Vagina (tissue), 2 donors: Measurements from ENCODE around the gene TMED9.

Source experiments
- POLR2A ChIP-seq, 2 donors: fragments of 450-650 bp; IDR thresholded peaks; one replicate each; pipeline ENCODE4 v1.6.1; 2017; ENCODE audit warnings: antibody characterized with exemption in 2 of 2, mild to moderate bottlenecking in 2 of 2, moderate library complexity in 2 of 2
- POLR2AphosphoS5 ChIP-seq, 2 donors: sonication (generic); formaldehyde crosslinking; IDR thresholded peaks; one replicate each; pipeline ENCODE4 v1.9.0; 2017; ENCODE audit warnings: antibody characterized with exemption in 2 of 2, mild to moderate bottlenecking in 2 of 2, low read depth in 1 of 2; ENCODE audit not compliant: insufficient read depth in 1 of 2
- TF ChIP-seq, protein P1 (sequence below), 3 experiments: fragments of 450-650 bp in 2 of 3; fragments of 200-600 bp in 1 of 3; sonication (generic) in 1 of 3; IDR thresholded peaks; one replicate each; pipeline ENCODE4 v1.5.1; 2017 to 2019; ENCODE audit warnings: antibody characterized with exemption in 3 of 3, mild to moderate bottlenecking in 2 of 3, moderate library complexity in 2 of 3

DNA sequence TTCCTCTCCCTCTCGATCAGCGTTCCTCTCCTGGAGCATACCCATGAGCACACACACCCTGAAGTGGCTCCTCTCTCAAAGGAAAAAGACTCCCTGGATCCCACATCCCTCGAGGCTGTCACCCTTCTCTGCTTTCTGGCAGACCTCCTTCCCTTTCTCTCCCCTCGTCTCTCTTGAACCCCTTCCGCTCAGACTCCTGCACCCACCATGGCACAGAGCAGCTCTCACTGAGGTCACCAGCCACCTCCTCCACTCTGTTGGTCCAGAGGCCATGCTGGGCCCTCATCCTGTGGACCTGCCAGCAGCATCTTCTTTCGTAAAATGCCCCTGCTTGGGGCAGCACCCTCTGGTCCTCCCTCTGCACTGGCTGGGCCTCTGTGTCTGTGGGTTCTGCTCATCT is 13.7 kb downstream of the TMED9 start:
- no peak for TF ChIP-seq POLR2A (IDR thresholded peaks at IDR 0.05)
- TF ChIP-seq, protein P1, sequence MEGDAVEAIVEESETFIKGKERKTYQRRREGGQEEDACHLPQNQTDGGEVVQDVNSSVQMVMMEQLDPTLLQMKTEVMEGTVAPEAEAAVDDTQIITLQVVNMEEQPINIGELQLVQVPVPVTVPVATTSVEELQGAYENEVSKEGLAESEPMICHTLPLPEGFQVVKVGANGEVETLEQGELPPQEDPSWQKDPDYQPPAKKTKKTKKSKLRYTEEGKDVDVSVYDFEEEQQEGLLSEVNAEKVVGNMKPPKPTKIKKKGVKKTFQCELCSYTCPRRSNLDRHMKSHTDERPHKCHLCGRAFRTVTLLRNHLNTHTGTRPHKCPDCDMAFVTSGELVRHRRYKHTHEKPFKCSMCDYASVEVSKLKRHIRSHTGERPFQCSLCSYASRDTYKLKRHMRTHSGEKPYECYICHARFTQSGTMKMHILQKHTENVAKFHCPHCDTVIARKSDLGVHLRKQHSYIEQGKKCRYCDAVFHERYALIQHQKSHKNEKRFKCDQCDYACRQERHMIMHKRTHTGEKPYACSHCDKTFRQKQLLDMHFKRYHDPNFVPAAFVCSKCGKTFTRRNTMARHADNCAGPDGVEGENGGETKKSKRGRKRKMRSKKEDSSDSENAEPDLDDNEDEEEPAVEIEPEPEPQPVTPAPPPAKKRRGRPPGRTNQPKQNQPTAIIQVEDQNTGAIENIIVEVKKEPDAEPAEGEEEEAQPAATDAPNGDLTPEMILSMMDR (IDR thresholded peaks at IDR 0.05): no peak
- no peak for TF ChIP-seq POLR2AphosphoS5 (IDR thresholded peaks at IDR 0.05; ENCODE audit: insufficient read depth in 1 of 2, low read depth in 1 of 2)
